Caco-2 (cell line): ENCODE measurements around the gene PLCB1. TPM values are rescaled to one million over a fixed set of nuclear protein-coding genes. Genes with fewer than 3 reads are reported as not detected.

Experiments used
- BruUV-seq: library from RNA; stranded (reverse); fragments of 400-500 nt; replicated peaks from 2 replicates; lab custom pipeline; 2021; lab: Mats Ljungman, UMichigan
- CTCF ChIA-PET: fragments of 300-600 bp; sonication (Branson Sonifier 250); formaldehyde crosslinking; loops from one replicate; lab custom pipeline; 2022; ENCODE audit warnings: antibody characterized with exemption; lab: Charles Lee
- POLR2A ChIA-PET: fragments of 300-600 bp; sonication (Branson Sonifier 250); formaldehyde crosslinking; loops from one replicate; lab custom pipeline; 2022; ENCODE audit warnings: antibody characterized with exemption; lab: Charles Lee
- DNase-seq, 2 experiments: peaks; one replicate each; pipeline versions ENCODE4 v3.0.0 to v3.0.0-alpha.2; 2020 to 2022
- H3K27me3 ChIP-seq: replicated peaks from 2 replicates; pipeline ENCODE4 v1.6.0; 2011; ENCODE audit warnings: low read length; ENCODE audit not compliant: control insufficient read depth, insufficient read depth
- H3K36me3 ChIP-seq: 2 replicates; pipeline ENCODE4 v1.5.1; 2011; ENCODE audit warnings: low read length; ENCODE audit not compliant: control insufficient read depth, insufficient read depth
- H3K4me1 ChIP-seq: fragments of 250-450 bp; sonication (Bioruptor Pico); 2 replicates; pipeline ENCODE4 v1.5.1; 2020; ENCODE audit warnings: mild to moderate bottlenecking
- H3K4me3 ChIP-seq: 2 replicates; pipeline ENCODE4 v1.5.1; 2011; ENCODE audit warnings: low read depth, mild to moderate bottlenecking, control low read depth, low read length
- H3K9me3 ChIP-seq: fragments of 250-450 bp; sonication (Bioruptor Pico); 2 replicates; pipeline ENCODE4 v1.5.1; 2020; ENCODE audit warnings: mild to moderate bottlenecking, moderate library complexity
- H3K27ac Mint-ChIP-seq: one replicate; pipeline ENCODE4 v1.8.0; 2022; ENCODE audit warnings: mixed read lengths; ENCODE audit not compliant: unreplicated experiment
- H3K27me3 Mint-ChIP-seq: one replicate; pipeline ENCODE4 v1.8.0; 2022; ENCODE audit warnings: mixed read lengths; ENCODE audit not compliant: insufficient read depth, unreplicated experiment
- H3K36me3 Mint-ChIP-seq: one replicate; pipeline ENCODE4 v1.8.0; 2022; ENCODE audit warnings: mild to moderate bottlenecking, mixed read lengths; ENCODE audit not compliant: insufficient read depth, unreplicated experiment
- H3K4me1 Mint-ChIP-seq: one replicate; pipeline ENCODE4 v1.8.0; 2022; ENCODE audit warnings: low read depth, mixed read lengths; ENCODE audit not compliant: unreplicated experiment
- H3K4me3 Mint-ChIP-seq: one replicate; pipeline ENCODE4 v1.8.0; 2022; ENCODE audit warnings: mild to moderate bottlenecking, moderate library complexity, mixed read lengths; ENCODE audit not compliant: unreplicated experiment
- H3K9me3 Mint-ChIP-seq: one replicate; pipeline ENCODE4 v1.8.0; 2022; ENCODE audit warnings: mixed read lengths; ENCODE audit not compliant: unreplicated experiment
- intact Hi-C: fragments of 100-400 bp; cut with micrococcal nuclease; formaldehyde crosslinking; loops from one replicate; pipeline ENCODE4 v1.10.0; 2022; ENCODE audit not compliant: unreplicated experiment
- total RNA-seq: library from RNA; stranded (reverse); gene quantifications from 2 replicates; pipeline ENCODE4 v1.2.3, GENCODE V29; 2022
- TF ChIP-seq, protein P1 (sequence below), 2 experiments: fragments of 200-600 bp in 1 of 2; IDR thresholded peaks; 1 replicate in 1 of 2; 2 replicates in 1 of 2; pipeline versions ENCODE4 v1.5.1 to v1.8.0; 2011 to 2022; ENCODE audit warnings: antibody characterized with exemption in 1 of 2, control low read depth in 1 of 2, inconsistent platforms in 1 of 2, low read depth in 1 of 2, low read length in 1 of 2, mild to moderate bottlenecking in 1 of 2, moderate library complexity in 1 of 2; ENCODE audit not compliant: insufficient read depth in 1 of 2, severe bottlenecking in 1 of 2, unreplicated experiment in 1 of 2

Gene PLCB1
- total RNA-seq, 1 experiment from 2014 or later, result 105 TPM

DNA sequence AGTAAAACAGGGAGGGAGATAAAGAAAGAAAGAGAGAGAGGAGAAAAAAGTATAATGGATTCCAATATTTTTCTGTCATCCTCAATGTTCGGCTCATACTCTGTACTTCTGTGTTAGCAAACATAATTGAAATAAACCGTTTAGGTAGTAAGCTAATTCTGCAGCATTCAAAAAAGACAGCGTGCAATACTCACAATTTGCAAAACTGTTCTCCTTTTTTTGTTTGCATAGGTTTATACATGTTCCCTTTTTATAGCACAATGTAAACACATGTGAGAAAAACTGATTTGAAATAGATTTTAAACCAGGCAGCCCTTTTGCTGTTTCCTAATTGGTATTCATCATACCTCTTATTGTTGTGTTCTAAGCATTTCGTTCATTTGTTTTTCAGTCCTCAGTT lies 188.9 kb downstream of the PLCB1 start:
- Histone ChIP-seq H3K9me3 (no peaks in the 10 kb centered on the region), H3K27me3 (no peaks in the 10 kb centered on the region), H3K36me3 (no peaks in the 10 kb centered on the region), H3K4me1 (no peaks in the 10 kb centered on the region), H3K4me3 (no peak overlapping the region)
- Mint-ChIP-seq H3K4me1 (no peaks in the 10 kb centered on the region), H3K36me3 (no peaks in the 10 kb centered on the region), H3K9me3 (no peaks in the 10 kb centered on the region), H3K27me3 (no peaks in the 10 kb centered on the region), H3K27ac (no peak overlapping the region), H3K4me3 (no peak overlapping the region)
- intact Hi-C loops, result loop anchor here (5.0 kb wide), 1 partner anchor 66 kb away; no protein-coding TSS in a partner anchor
- TF ChIP-seq, protein P1, sequence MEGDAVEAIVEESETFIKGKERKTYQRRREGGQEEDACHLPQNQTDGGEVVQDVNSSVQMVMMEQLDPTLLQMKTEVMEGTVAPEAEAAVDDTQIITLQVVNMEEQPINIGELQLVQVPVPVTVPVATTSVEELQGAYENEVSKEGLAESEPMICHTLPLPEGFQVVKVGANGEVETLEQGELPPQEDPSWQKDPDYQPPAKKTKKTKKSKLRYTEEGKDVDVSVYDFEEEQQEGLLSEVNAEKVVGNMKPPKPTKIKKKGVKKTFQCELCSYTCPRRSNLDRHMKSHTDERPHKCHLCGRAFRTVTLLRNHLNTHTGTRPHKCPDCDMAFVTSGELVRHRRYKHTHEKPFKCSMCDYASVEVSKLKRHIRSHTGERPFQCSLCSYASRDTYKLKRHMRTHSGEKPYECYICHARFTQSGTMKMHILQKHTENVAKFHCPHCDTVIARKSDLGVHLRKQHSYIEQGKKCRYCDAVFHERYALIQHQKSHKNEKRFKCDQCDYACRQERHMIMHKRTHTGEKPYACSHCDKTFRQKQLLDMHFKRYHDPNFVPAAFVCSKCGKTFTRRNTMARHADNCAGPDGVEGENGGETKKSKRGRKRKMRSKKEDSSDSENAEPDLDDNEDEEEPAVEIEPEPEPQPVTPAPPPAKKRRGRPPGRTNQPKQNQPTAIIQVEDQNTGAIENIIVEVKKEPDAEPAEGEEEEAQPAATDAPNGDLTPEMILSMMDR (IDR thresholded peaks at IDR 0.05; ENCODE audit: insufficient read depth in 1 of 2, low read depth in 1 of 2, low read length in 1 of 2, severe bottlenecking in 1 of 2, unreplicated experiment in 1 of 2), result no peak
- DNase-seq, result no peak
- CTCF ChIA-PET, result no interaction called here
- POLR2A ChIA-PET, result no interaction called here
- BruUV-seq, result no TSS peak

DNA sequence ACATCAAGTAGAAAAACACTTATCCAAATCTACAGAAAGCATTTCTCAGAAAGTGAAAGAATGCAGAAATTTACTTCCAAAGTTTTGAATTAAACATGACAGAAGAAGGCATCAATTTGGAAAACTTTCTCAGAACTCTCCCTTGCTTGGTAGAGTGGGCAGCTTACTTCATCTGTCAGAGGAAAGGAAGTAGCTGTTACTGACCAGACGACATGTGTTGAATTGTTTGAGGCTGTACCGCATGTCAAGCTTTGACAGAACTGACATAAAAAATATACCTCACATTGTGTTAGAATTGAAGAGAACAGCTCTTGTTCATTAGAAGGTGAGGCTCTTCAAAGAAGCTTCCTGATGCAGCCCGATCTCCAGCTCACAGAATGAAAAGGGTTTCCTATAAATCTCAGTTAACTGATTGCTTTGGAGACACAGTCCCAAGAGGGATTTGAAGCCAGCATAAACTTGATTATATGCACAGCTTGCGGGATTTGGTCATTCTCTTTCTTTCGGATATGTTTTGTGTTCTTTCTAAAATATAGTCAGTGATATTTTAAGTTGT lies 190.7 kb downstream of the PLCB1 start:
- TF ChIP-seq, protein P1 (IDR thresholded peaks at IDR 0.05; ENCODE audit: insufficient read depth in 1 of 2, low read depth in 1 of 2, low read length in 1 of 2, severe bottlenecking in 1 of 2, unreplicated experiment in 1 of 2), result no peak
- Histone ChIP-seq H3K27me3 (no peaks in the 10 kb centered on the region), H3K4me1 (no peaks in the 10 kb centered on the region), H3K9me3 (no peaks in the 10 kb centered on the region), H3K36me3 (no peaks in the 10 kb centered on the region), H3K4me3 (no peak overlapping the region)
- Mint-ChIP-seq H3K27ac (no peak overlapping the region), H3K27me3 (no peaks in the 10 kb centered on the region), H3K4me3 (no peak overlapping the region), H3K4me1 (no peaks in the 10 kb centered on the region), H3K9me3 (no peaks in the 10 kb centered on the region), H3K36me3 (no peaks in the 10 kb centered on the region)
- CTCF ChIA-PET, result no interaction called here
- intact Hi-C loops, result loop anchor here (5.0 kb wide), 1 partner anchor 65 kb away; no protein-coding TSS in a partner anchor
- BruUV-seq, result no TSS peak
- POLR2A ChIA-PET, result no interaction called here
- no peak for DNase-seq

DNA sequence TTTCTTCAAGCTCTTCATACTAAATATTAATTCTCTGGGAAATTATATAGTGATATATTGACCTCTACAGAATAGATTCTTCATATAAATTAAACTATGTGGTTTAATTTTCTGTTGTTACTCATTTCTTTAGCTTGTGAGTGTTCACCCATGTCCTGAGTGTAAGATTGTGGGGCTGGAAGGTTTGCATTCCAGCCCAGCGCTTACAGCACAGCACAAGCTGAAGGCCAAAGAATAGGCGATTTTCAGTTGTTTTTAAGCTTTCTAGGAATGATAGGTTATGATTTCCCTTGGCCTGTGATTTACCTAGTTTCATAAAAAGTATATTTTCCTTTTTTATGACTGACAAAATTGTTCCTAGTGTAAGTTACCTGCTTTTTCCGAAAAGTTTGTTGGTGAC lies 194.1 kb downstream of the PLCB1 start:
- Histone ChIP-seq H3K27me3 (no peaks in the 10 kb centered on the region), H3K4me1 (peaks cover 8% of the 10 kb centered on the region), H3K36me3 (no peaks in the 10 kb centered on the region), H3K9me3 (no peaks in the 10 kb centered on the region), H3K4me3 (no peak overlapping the region)
- H3K27ac Mint-ChIP-seq, result no peak overlapping the region
- DNase-seq, result no peak
- intact Hi-C loops, result no loop called here
- ChIA-PET POLR2A (no interaction called here), CTCF (no interaction called here)
- no peaks in the 10 kb centered on the region for H3K9me3 Mint-ChIP-seq
- no peaks in the 10 kb centered on the region for H3K27me3 Mint-ChIP-seq
- no TSS peak for BruUV-seq
- H3K36me3 Mint-ChIP-seq, result peaks cover 6% of the 10 kb centered on the region
- H3K4me1 Mint-ChIP-seq, result peaks cover 14% of the 10 kb centered on the region
- TF ChIP-seq, protein P1 (IDR thresholded peaks at IDR 0.05; ENCODE audit: insufficient read depth in 1 of 2, low read depth in 1 of 2, low read length in 1 of 2, severe bottlenecking in 1 of 2, unreplicated experiment in 1 of 2), result no peak
- no peak overlapping the region for H3K4me3 Mint-ChIP-seq
